Measurements from ENCODE around the gene ARPP21.

GRCh38 chr3:35617370-35617769, 22.0 kb upstream of the ARPP21 start:
- no peak for TF ChIP-seq CTCF (IDR thresholded peaks at IDR 0.05)
- no peak for TF ChIP-seq ZFX (IDR thresholded peaks at IDR 0.05; ENCODE audit: borderline replicate concordance)
